B cell (primary cell): ENCODE measurements around the gene MAD1L1.

ENCODE experiments used
- EZH2 ChIP-seq: IDR thresholded peaks from 2 replicates; pipeline ENCODE4 v1.6.1; 2012; ENCODE audit warnings: borderline replicate concordance, low read depth, mild to moderate bottlenecking, moderate library complexity, low read length; ENCODE audit not compliant: insufficient read depth, poor library complexity, severe bottlenecking
- TF ChIP-seq, protein P1 (sequence below): fragments of 200-600 bp; IDR thresholded peaks from one replicate; pipeline ENCODE4 v1.8.0; 2022; ENCODE audit warnings: antibody characterized with exemption, mild to moderate bottlenecking

DNA sequence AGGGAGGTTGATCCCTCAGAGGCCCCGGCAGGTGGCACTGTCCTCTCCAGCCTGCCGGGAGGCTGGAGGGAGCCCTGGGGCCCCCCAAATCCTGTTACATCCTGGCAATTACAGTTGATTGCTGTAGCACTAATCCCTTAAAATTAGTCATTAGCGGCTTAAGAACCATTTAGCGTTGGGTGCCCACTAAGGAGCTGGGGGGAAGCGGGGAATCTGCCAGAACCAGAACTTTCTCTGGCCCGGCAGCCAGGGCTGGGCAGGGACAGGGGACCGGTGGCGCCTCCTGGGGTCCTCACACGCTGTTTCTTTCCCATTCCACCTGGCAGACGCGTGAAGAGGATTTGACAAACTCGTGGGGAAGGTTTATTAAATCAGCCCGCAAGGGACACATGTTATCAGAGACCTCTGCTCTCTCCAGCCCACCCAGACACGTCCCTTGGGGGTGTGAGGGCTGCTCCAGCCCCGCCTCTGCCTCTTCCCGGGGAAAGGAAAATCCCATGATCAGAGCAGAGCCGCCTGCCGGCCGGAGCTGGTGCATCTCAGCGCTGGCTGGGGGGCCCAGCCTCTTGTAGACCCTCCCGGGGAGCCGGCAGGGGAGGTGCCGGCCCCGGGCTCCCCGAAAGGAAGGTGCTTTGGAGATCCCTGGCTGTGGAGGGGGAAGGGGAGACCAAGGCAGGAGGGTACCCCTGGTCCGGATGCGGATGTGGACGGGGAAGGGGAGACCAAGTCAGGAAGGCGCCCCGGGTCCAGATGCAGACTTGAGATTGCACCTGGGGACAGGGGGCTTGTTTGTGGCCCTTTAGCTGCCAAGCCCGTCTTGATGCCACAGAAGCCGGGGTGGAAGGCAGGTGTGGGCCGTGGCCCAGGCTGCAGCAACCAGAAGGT, 420.0 kb downstream of the MAD1L1 start:
- TF ChIP-seq, protein P1, sequence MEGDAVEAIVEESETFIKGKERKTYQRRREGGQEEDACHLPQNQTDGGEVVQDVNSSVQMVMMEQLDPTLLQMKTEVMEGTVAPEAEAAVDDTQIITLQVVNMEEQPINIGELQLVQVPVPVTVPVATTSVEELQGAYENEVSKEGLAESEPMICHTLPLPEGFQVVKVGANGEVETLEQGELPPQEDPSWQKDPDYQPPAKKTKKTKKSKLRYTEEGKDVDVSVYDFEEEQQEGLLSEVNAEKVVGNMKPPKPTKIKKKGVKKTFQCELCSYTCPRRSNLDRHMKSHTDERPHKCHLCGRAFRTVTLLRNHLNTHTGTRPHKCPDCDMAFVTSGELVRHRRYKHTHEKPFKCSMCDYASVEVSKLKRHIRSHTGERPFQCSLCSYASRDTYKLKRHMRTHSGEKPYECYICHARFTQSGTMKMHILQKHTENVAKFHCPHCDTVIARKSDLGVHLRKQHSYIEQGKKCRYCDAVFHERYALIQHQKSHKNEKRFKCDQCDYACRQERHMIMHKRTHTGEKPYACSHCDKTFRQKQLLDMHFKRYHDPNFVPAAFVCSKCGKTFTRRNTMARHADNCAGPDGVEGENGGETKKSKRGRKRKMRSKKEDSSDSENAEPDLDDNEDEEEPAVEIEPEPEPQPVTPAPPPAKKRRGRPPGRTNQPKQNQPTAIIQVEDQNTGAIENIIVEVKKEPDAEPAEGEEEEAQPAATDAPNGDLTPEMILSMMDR, result no peak
- TF ChIP-seq EZH2, result no peak
